GM23338 (cell line): ENCODE data around the gene PLBD2.

Source experiments
- CREB1 ChIP-seq: fragments of 250-450 bp; sonication (Bioruptor Pico); IDR thresholded peaks from 2 replicates; pipeline ENCODE4 v1.5.0; 2020; ENCODE audit warnings: low read depth, mild to moderate bottlenecking, moderate library complexity
- CTCF ChIP-seq, 2 experiments: fragments of 200-600 bp in 1 of 2; sonication (generic) in 1 of 2; conservative IDR thresholded peaks; 2 replicates each; pipeline versions ENCODE4 v1.5.1 to v1.6.1; 2016 to 2017; ENCODE audit warnings: antibody characterized with exemption in 2 of 2, low read depth in 2 of 2, mild to moderate bottlenecking in 2 of 2, moderate library complexity in 1 of 2
- ETS1 ChIP-seq: IDR thresholded peaks from 2 replicates; pipeline ENCODE4 v1.6.1; 2016; ENCODE audit warnings: antibody characterized with exemption
- EZH2 ChIP-seq: fragments of 200-600 bp; sonication (generic); IDR thresholded peaks from one replicate; pipeline ENCODE4 v1.8.0; 2017; ENCODE audit warnings: antibody characterized with exemption, mild to moderate bottlenecking, low read depth; ENCODE audit not compliant: unreplicated experiment
- EZH2phosphoT487 ChIP-seq: fragments of 200-600 bp; sonication (generic); IDR thresholded peaks from one replicate; pipeline ENCODE4 v1.8.1; 2018; ENCODE audit warnings: antibody characterized with exemption; ENCODE audit not compliant: unreplicated experiment
- JUNB ChIP-seq: IDR thresholded peaks from one replicate; pipeline ENCODE4 v1.6.1; 2016; ENCODE audit warnings: antibody characterized with exemption; ENCODE audit not compliant: unreplicated experiment
- NANOG ChIP-seq: IDR thresholded peaks from 2 replicates; pipeline ENCODE4 v1.6.1; 2016; ENCODE audit warnings: antibody characterized with exemption, borderline replicate concordance
- POLR2AphosphoS5 ChIP-seq: IDR thresholded peaks from 2 replicates; pipeline ENCODE4 v1.6.1; 2016; ENCODE audit warnings: antibody characterized with exemption, low read depth
- REST ChIP-seq: IDR thresholded peaks from one replicate; pipeline ENCODE4 v1.6.1; 2018; ENCODE audit warnings: antibody characterized with exemption; ENCODE audit not compliant: unreplicated experiment
- ZNF114 ChIP-seq: fragments of 250-450 bp; sonication (Bioruptor Pico); IDR thresholded peaks from 2 replicates; pipeline ENCODE4 v1.5.0; 2020; ENCODE audit warnings: mild to moderate bottlenecking, moderate library complexity
- ZNF462 ChIP-seq: fragments of 250-450 bp; sonication (Bioruptor Pico); IDR thresholded peaks from 2 replicates; pipeline ENCODE4 v1.5.0; 2020; ENCODE audit warnings: mild to moderate bottlenecking, moderate library complexity

GRCh38 chr12:113403435-113404415 is 45.3 kb downstream of the PLBD2 start, which contains the start of gene SDS:
- TF ChIP-seq CTCF (conservative IDR thresholded peaks at IDR 0.05; ENCODE audit: low read depth in 2 of 2), result no peak
- no peak for TF ChIP-seq EZH2
- no peak for TF ChIP-seq POLR2AphosphoS5
- TF ChIP-seq REST, result no peak
- no peak for TF ChIP-seq EZH2phosphoT487
- TF ChIP-seq CREB1 (CRISPR knock-in tag), result no peak
- TF ChIP-seq ZNF114 (CRISPR knock-in tag), result no peak
- TF ChIP-seq JUNB, result no peak
- no peak for TF ChIP-seq NANOG
- no peak for TF ChIP-seq ETS1
- TF ChIP-seq ZNF462 (CRISPR knock-in tag), result no peak
